OCI-LY7 (cell line): Measurements from ENCODE around the gene STUM.

Experiments used
- EZH2phosphoT487 ChIP-seq: fragments of 200-600 bp; sonication (generic); IDR thresholded peaks from 2 replicates; pipeline ENCODE4 v1.6.1; 2018; ENCODE audit warnings: low read depth, borderline replicate concordance, mild to moderate bottlenecking, mixed run types, antibody characterized with exemption, low read length, moderate library complexity, mixed read lengths
- TF ChIP-seq, protein P1 (sequence below): fragments of 200-600 bp; sonication (generic); conservative IDR thresholded peaks from 2 replicates; pipeline ENCODE4 v1.5.1; 2014; ENCODE audit warnings: mild to moderate bottlenecking, antibody characterized with exemption, low read length, moderate library complexity, mixed read lengths

DNA sequence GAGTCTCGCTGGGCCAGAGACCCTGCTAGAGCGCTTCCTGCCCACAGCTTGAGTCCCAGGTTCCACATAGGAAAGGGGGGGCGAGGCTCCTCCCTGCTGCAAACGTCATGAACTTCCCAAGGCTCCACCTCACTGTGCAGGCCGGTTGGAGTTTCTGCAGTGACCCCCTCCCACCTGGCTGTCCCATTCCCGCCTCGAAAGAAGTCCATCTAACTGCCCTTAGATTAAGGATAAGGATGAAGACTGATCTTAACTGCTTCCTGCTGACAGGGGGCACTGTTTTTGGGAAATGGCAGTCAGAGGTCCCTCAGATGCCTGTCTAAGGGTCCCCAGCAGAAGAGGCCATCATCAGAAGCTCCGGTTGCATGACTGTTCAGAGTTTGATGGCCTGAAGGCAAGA is 62.7 kb downstream of the STUM start:
- TF ChIP-seq, protein P1, sequence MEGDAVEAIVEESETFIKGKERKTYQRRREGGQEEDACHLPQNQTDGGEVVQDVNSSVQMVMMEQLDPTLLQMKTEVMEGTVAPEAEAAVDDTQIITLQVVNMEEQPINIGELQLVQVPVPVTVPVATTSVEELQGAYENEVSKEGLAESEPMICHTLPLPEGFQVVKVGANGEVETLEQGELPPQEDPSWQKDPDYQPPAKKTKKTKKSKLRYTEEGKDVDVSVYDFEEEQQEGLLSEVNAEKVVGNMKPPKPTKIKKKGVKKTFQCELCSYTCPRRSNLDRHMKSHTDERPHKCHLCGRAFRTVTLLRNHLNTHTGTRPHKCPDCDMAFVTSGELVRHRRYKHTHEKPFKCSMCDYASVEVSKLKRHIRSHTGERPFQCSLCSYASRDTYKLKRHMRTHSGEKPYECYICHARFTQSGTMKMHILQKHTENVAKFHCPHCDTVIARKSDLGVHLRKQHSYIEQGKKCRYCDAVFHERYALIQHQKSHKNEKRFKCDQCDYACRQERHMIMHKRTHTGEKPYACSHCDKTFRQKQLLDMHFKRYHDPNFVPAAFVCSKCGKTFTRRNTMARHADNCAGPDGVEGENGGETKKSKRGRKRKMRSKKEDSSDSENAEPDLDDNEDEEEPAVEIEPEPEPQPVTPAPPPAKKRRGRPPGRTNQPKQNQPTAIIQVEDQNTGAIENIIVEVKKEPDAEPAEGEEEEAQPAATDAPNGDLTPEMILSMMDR, result peak; percentile 23; the same call in 1 of the 2 replicates
- no peak for TF ChIP-seq EZH2phosphoT487
